Dendritic cell treated with granulocyte-macrophage colony-stimulating factor and Interleukin-4, amounts not matched to agents 40 ng/mL and 50 ng/mL, for 4 days (primary cell): Measurements from ENCODE around the gene DDX47.
"Not testable (repeated sequence)": the region's sequence is repeated elsewhere in the genome, so short reads cannot be mapped to it uniquely, and the experiment has no call there.

Source experiments
- H3K27ac Mint-ChIP-seq: one replicate; pipeline ENCODE4 v1.8.0; 2022; ENCODE audit warnings: mild to moderate bottlenecking, mixed read lengths
- H3K27me3 Mint-ChIP-seq: one replicate; pipeline ENCODE4 v1.8.0; 2022; ENCODE audit warnings: mild to moderate bottlenecking, mixed read lengths
- H3K36me3 Mint-ChIP-seq: one replicate; pipeline ENCODE4 v1.8.0; 2022; ENCODE audit warnings: low read depth, mixed read lengths
- H3K4me1 Mint-ChIP-seq: one replicate; pipeline ENCODE4 v1.8.0; 2022; ENCODE audit warnings: low read depth, mixed read lengths
- H3K4me3 Mint-ChIP-seq: one replicate; pipeline ENCODE4 v1.8.0; 2022; ENCODE audit warnings: mild to moderate bottlenecking, moderate library complexity, mixed read lengths
- H3K9me3 Mint-ChIP-seq: one replicate; pipeline ENCODE4 v1.8.0; 2022; ENCODE audit warnings: mixed read lengths
- intact Hi-C: fragments of 100-400 bp; cut with micrococcal nuclease; formaldehyde crosslinking; loops from one replicate; pipeline ENCODE4 v1.15.0; 2022

The DDX47 gene

GRCh38 chr12:12804011-12804410 is 9.1 kb upstream of the DDX47 start:
- no peaks in the 10 kb centered on the region for H3K27me3 Mint-ChIP-seq
- no peaks in the 10 kb centered on the region for H3K36me3 Mint-ChIP-seq
- H3K4me3 Mint-ChIP-seq = no peak overlapping the region
- intact Hi-C loops = no loop called here
- no peaks in the 10 kb centered on the region for H3K9me3 Mint-ChIP-seq
- H3K4me1 Mint-ChIP-seq = peaks cover 57% of the 10 kb centered on the region
- peak overlapping the region; percentile 13 for H3K27ac Mint-ChIP-seq

GRCh38 chr12:12804432-12804886 is 8.7 kb upstream of the DDX47 start:
- Mint-ChIP-seq H3K4me1 (peaks cover 62% of the 10 kb centered on the region), H3K27me3 (no peaks in the 10 kb centered on the region), H3K4me3 (no peak overlapping the region), H3K36me3 (no peaks in the 10 kb centered on the region), H3K9me3 (no peaks in the 10 kb centered on the region), H3K27ac (peak overlapping the region; percentile 13)
- intact Hi-C loops = no loop called here

- Mint-ChIP-seq H3K27me3 (no peaks in the 10 kb centered on the region), H3K9me3 (no peaks in the 10 kb centered on the region), H3K27ac (peak overlapping the region; percentile 83), H3K4me1 (peaks cover 57% of the 10 kb centered on the region), H3K36me3 (no peaks in the 10 kb centered on the region), H3K4me3 (no peak overlapping the region)
- intact Hi-C loops = no loop called here
These were observed 6.2 kb upstream of the DDX47 start for GRCh38 chr12:12806784-12807516.

GRCh38 chr12:12807517-12807903 is 5.6 kb upstream of the DDX47 start:
- H3K27me3 Mint-ChIP-seq, intact Hi-C loops, H3K4me3 Mint-ChIP-seq, H3K36me3 Mint-ChIP-seq, H3K9me3 Mint-ChIP-seq: not testable (repeated sequence)
- H3K27ac Mint-ChIP-seq = peak overlapping the region; percentile 83
- H3K4me1 Mint-ChIP-seq = peaks cover 52% of the 10 kb centered on the region

- H3K4me1 Mint-ChIP-seq = peaks cover 45% of the 10 kb centered on the region
- no peaks in the 10 kb centered on the region for H3K27me3 Mint-ChIP-seq
- H3K4me3 Mint-ChIP-seq = no peak overlapping the region
- intact Hi-C loops = loop anchor here (2.0 kb wide), 1 partner anchor 21 kb away; no protein-coding TSS in a partner anchor
- peak overlapping the region; percentile 83 for H3K27ac Mint-ChIP-seq
- H3K9me3 Mint-ChIP-seq = no peaks in the 10 kb centered on the region
- H3K36me3 Mint-ChIP-seq = peaks cover 1% of the 10 kb centered on the region
These were observed 5.0 kb upstream of the DDX47 start for GRCh38 chr12:12807970-12808702.

- H3K4me1 Mint-ChIP-seq = peaks cover 60% of the 10 kb centered on the region
- no peaks in the 10 kb centered on the region for H3K27me3 Mint-ChIP-seq
- H3K27ac Mint-ChIP-seq = no peak overlapping the region
- H3K36me3 Mint-ChIP-seq = peaks cover 20% of the 10 kb centered on the region
- intact Hi-C loops = no loop called here
- no peaks in the 10 kb centered on the region for H3K9me3 Mint-ChIP-seq
- H3K4me3 Mint-ChIP-seq = no peak overlapping the region
These were observed 2.6 kb upstream of the DDX47 start for GRCh38 chr12:12810553-12811021.

GRCh38 chr12:12811343-12811742 is 1.8 kb upstream of the DDX47 start:
- Mint-ChIP-seq H3K9me3 (no peaks in the 10 kb centered on the region), H3K27ac (no peak overlapping the region), H3K36me3 (peaks cover 26% of the 10 kb centered on the region), H3K4me3 (no peak overlapping the region), H3K4me1 (peaks cover 67% of the 10 kb centered on the region), H3K27me3 (no peaks in the 10 kb centered on the region)
- intact Hi-C loops = no loop called here

- Mint-ChIP-seq H3K4me3 (no peak overlapping the region), H3K27me3 (no peaks in the 10 kb centered on the region), H3K4me1 (peaks cover 66% of the 10 kb centered on the region), H3K36me3 (peaks cover 26% of the 10 kb centered on the region), H3K9me3 (no peaks in the 10 kb centered on the region), H3K27ac (no peak overlapping the region)
- intact Hi-C loops = no loop called here
These were observed 972 bp upstream of the DDX47 start for GRCh38 chr12:12812174-12812573.

- no peaks in the 10 kb centered on the region for H3K27me3 Mint-ChIP-seq
- H3K36me3 Mint-ChIP-seq = peaks cover 26% of the 10 kb centered on the region
- intact Hi-C loops = no loop called here
- peaks cover 66% of the 10 kb centered on the region for H3K4me1 Mint-ChIP-seq
- no peak overlapping the region for H3K4me3 Mint-ChIP-seq
- peak overlapping the region; percentile 92 for H3K27ac Mint-ChIP-seq
- H3K9me3 Mint-ChIP-seq = no peaks in the 10 kb centered on the region
These were observed 477 bp upstream of the DDX47 start for GRCh38 chr12:12812618-12813119.

- intact Hi-C loops = no loop called here
- H3K9me3 Mint-ChIP-seq = no peaks in the 10 kb centered on the region
- no peak overlapping the region for H3K4me3 Mint-ChIP-seq
- H3K27me3 Mint-ChIP-seq = no peaks in the 10 kb centered on the region
- H3K4me1 Mint-ChIP-seq = peaks cover 38% of the 10 kb centered on the region
- H3K27ac Mint-ChIP-seq = no peak overlapping the region
- peaks cover 61% of the 10 kb centered on the region for H3K36me3 Mint-ChIP-seq
These were observed 4.5 kb downstream of the DDX47 start for GRCh38 chr12:12817616-12818015.

- peaks cover 36% of the 10 kb centered on the region for H3K4me1 Mint-ChIP-seq
- no peaks in the 10 kb centered on the region for H3K9me3 Mint-ChIP-seq
- intact Hi-C loops = no loop called here
- no peak overlapping the region for H3K27ac Mint-ChIP-seq
- no peaks in the 10 kb centered on the region for H3K27me3 Mint-ChIP-seq
- H3K36me3 Mint-ChIP-seq = peaks cover 65% of the 10 kb centered on the region
- no peak overlapping the region for H3K4me3 Mint-ChIP-seq
These were observed 5.6 kb downstream of the DDX47 start for GRCh38 chr12:12818701-12819100.

GRCh38 chr12:12819221-12819620 is 6.1 kb downstream of the DDX47 start:
- no peaks in the 10 kb centered on the region for H3K9me3 Mint-ChIP-seq
- intact Hi-C loops = no loop called here
- no peaks in the 10 kb centered on the region for H3K27me3 Mint-ChIP-seq
- peaks cover 70% of the 10 kb centered on the region for H3K36me3 Mint-ChIP-seq
- peaks cover 31% of the 10 kb centered on the region for H3K4me1 Mint-ChIP-seq
- H3K27ac Mint-ChIP-seq = no peak overlapping the region
- H3K4me3 Mint-ChIP-seq = no peak overlapping the region

GRCh38 chr12:12819752-12820311 is 6.7 kb downstream of the DDX47 start:
- intact Hi-C loops = loop anchor here (10.0 kb wide), 1 partner anchor 155 kb away; no protein-coding TSS in a partner anchor

GRCh38 chr12:12820376-12820775 is 7.2 kb downstream of the DDX47 start:
- intact Hi-C loops = loop anchor here (10.0 kb wide), 1 partner anchor 154 kb away; no protein-coding TSS in a partner anchor
- Mint-ChIP-seq H3K36me3 (peaks cover 71% of the 10 kb centered on the region), H3K4me1 (peaks cover 21% of the 10 kb centered on the region)
- H3K4me3 Mint-ChIP-seq, H3K27me3 Mint-ChIP-seq, H3K9me3 Mint-ChIP-seq, H3K27ac Mint-ChIP-seq: not testable (repeated sequence)

More at GRCh38 chr12:12819752-12820311, 6.7 kb downstream of the DDX47 start:
- Mint-ChIP-seq H3K4me3 (no peak overlapping the region), H3K4me1 (peaks cover 25% of the 10 kb centered on the region), H3K27me3 (no peaks in the 10 kb centered on the region), H3K27ac (no peak overlapping the region), H3K36me3 (peaks cover 71% of the 10 kb centered on the region), H3K9me3 (no peaks in the 10 kb centered on the region)
